Naive thymus-derived CD4-positive, alpha-beta T cell (primary cell): ENCODE results near the gene OR10G2. TPM values are rescaled to one million over a fixed set of nuclear protein-coding genes. Genes with fewer than 3 reads are reported as not detected.
"Not testable (repeated sequence)": the region's sequence is repeated elsewhere in the genome, so short reads cannot be mapped to it uniquely, and the experiment has no call there.

Experiments used
- ATAC-seq: fragments of 150-1000 bp; cut with Tn5 transposase; 2 replicates; pipeline ENCODE4 v1.10.0; 2021; ENCODE audit warnings: mild to moderate bottlenecking, moderate library complexity
- CTCF ChIA-PET: fragments of 350-600 bp; sonication (Branson Sonifier 250); formaldehyde crosslinking; loops from one replicate; lab custom pipeline; 2021; ENCODE audit warnings: antibody characterized with exemption; lab: Charles Lee
- POLR2A ChIA-PET: fragments of 350-600 bp; sonication (Branson Sonifier 250); formaldehyde crosslinking; loops from one replicate; lab custom pipeline; 2021; ENCODE audit warnings: antibody characterized with exemption, inconsistent platforms; lab: Charles Lee
- DNase-seq, 9 donors: peaks; one replicate each; pipeline versions ENCODE4 v3.0.0 to v3.0.0-alpha.2; 2020 to 2022; ENCODE audit warnings: mixed read lengths in 1 of 9
- H3K27ac ChIP-seq: one replicate; pipeline ENCODE4 v1.7.0; 2013; ENCODE audit warnings: mild to moderate bottlenecking, low read depth, low read length, moderate library complexity
- H3K27me3 ChIP-seq, 2 donors: one replicate each; pipeline ENCODE4 v1.7.0; 2013; ENCODE audit warnings: low read length in 2 of 2, mild to moderate bottlenecking in 2 of 2, moderate library complexity in 2 of 2; ENCODE audit not compliant: control insufficient read depth in 2 of 2, insufficient read depth in 2 of 2
- H3K36me3 ChIP-seq, 3 experiments: 1 replicate in 2 of 3; 2 replicates in 1 of 3; pipeline ENCODE4 v1.7.0; 2013; ENCODE audit warnings: low read length in 3 of 3, mild to moderate bottlenecking in 3 of 3, moderate library complexity in 1 of 3; ENCODE audit not compliant: insufficient read depth in 3 of 3, control insufficient read depth in 2 of 3
- H3K4me1 ChIP-seq, 2 donors: one replicate each; pipeline ENCODE4 v1.7.0; 2013; ENCODE audit warnings: low read length in 2 of 2, mild to moderate bottlenecking in 2 of 2, moderate library complexity in 1 of 2; ENCODE audit not compliant: control insufficient read depth in 2 of 2, insufficient read depth in 2 of 2
- H3K4me3 ChIP-seq: 2 replicates; pipeline ENCODE4 v1.7.0; 2013; ENCODE audit warnings: mild to moderate bottlenecking, low read length
- H3K9me3 ChIP-seq, 3 experiments: 1 replicate in 2 of 3; 2 replicates in 1 of 3; pipeline ENCODE4 v1.7.0; 2013; ENCODE audit warnings: low read length in 3 of 3; ENCODE audit not compliant: control insufficient read depth in 2 of 3
- H3K27ac Mint-ChIP-seq, 9 donors: one replicate each; pipeline ENCODE4 v1.8.0; 2020 to 2022; ENCODE audit warnings: mixed read lengths in 9 of 9, mild to moderate bottlenecking in 8 of 9, moderate library complexity in 5 of 9, inconsistent platforms in 2 of 9
- H3K27me3 Mint-ChIP-seq, 5 donors: one replicate each; pipeline ENCODE4 v1.8.0; 2021 to 2022; ENCODE audit warnings: mixed read lengths in 5 of 5, mild to moderate bottlenecking in 1 of 5
- H3K36me3 Mint-ChIP-seq, 5 donors: one replicate each; pipeline ENCODE4 v1.8.0; 2020 to 2022; ENCODE audit warnings: mixed read lengths in 5 of 5, mild to moderate bottlenecking in 3 of 5, inconsistent platforms in 1 of 5
- H3K4me1 Mint-ChIP-seq, 7 donors: one replicate each; pipeline ENCODE4 v1.8.0; 2020 to 2022; ENCODE audit warnings: mixed read lengths in 7 of 7, mild to moderate bottlenecking in 3 of 7, inconsistent platforms in 1 of 7
- H3K4me3 Mint-ChIP-seq, 10 donors: one replicate each; pipeline ENCODE4 v1.8.0; 2020 to 2022; ENCODE audit warnings: mild to moderate bottlenecking in 10 of 10, mixed read lengths in 10 of 10, moderate library complexity in 6 of 10, inconsistent platforms in 2 of 10
- H3K9me3 Mint-ChIP-seq, 11 donors: one replicate each; pipeline ENCODE4 v1.8.0; 2020 to 2022; ENCODE audit warnings: mixed read lengths in 11 of 11, mild to moderate bottlenecking in 4 of 11, inconsistent platforms in 1 of 11, moderate library complexity in 1 of 11
- intact Hi-C, 2 donors: fragments of 100-400 bp; cut with micrococcal nuclease; formaldehyde crosslinking; loops; one replicate each; pipeline ENCODE4 v1.15.1; 2023
- polyA plus RNA-seq, 2 donors: library from polyadenylated mRNA; unstranded; fragments of 300-500 nt; fragmentation: Illumina TruSeq; gene quantifications; one replicate each; pipeline ENCODE4 v1.2.3, GENCODE V29; 2021
- total RNA-seq, 6 experiments: library from RNA in 5 of 6; stranded (reverse) in 5 of 6; gene quantifications; 1 replicate in 5 of 6; 2 replicates in 1 of 6; pipeline ENCODE4 v1.2.3 and lab custom pipeline; 2021 to 2026

Gene OR10G2
- total and polyA plus RNA-seq, 7 experiments from 2014 or later = 0.28 TPM; not detected in 6

DNA sequence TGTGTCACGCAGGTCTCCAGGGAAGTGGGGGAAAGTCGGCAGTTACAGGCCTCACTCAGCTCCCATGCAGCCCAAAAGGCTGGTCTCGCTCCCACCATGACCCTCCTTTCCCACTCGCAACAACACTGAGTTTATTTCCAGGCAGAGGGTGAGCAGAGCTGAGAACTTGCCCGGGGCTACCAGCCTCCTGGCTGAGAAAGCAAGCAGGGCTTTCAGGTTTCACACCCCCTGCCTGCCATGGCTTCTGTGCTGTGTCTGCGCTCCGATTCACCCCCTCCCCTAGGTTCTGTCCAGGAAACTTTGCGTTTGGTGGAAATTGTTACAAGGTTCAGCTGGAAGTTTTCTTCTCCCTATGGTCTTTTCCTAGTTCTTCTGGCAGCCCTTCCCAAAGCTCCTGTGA, 17.1 kb downstream of the OR10G2 start:
- H3K36me3 Mint-ChIP-seq = peaks cover 0 to 5% (median 0%) of the 10 kb centered on the region in 5 donors
- Histone ChIP-seq H3K27me3 (no peaks in the 10 kb centered on the region), H3K4me3 (no peak overlapping the region), H3K9me3 (no peaks in the 10 kb centered on the region), H3K4me1 (no peaks in the 10 kb centered on the region), H3K27ac (no peak overlapping the region), H3K36me3 (no peaks in the 10 kb centered on the region)
- DNase-seq (no peak), ATAC-seq (no peak)
- POLR2A ChIA-PET = no interaction called here
- CTCF ChIA-PET = no interaction called here
- intact Hi-C loops = no loop called here
- no peak overlapping the region for H3K27ac Mint-ChIP-seq
- no peaks in the 10 kb centered on the region for H3K4me1 Mint-ChIP-seq
- no peak overlapping the region for H3K4me3 Mint-ChIP-seq
- peaks cover 0 to 4% (median 0%) of the 10 kb centered on the region in 11 donors for H3K9me3 Mint-ChIP-seq
- peaks cover 4 to 34% (median 15%) of the 10 kb centered on the region in 5 donors for H3K27me3 Mint-ChIP-seq

GRCh38 chr14:21614240-21614639, 20.5 kb downstream of the OR10G2 start:
- Mint-ChIP-seq H3K27ac (no peak overlapping the region), H3K36me3 (peaks cover 0 to 5% (median 0%) of the 10 kb centered on the region in 5 donors), H3K9me3 (peaks cover 0 to 4% (median 0%) of the 10 kb centered on the region in 11 donors), H3K4me1 (no peaks in the 10 kb centered on the region), H3K27me3 (peaks cover 0 to 30% (median 8%) of the 10 kb centered on the region in 5 donors), H3K4me3 (no peak overlapping the region)
- ChIA-PET POLR2A (no interaction called here), CTCF (no interaction called here)
- intact Hi-C loops = no loop called here
- ATAC-seq (no peak), DNase-seq (no peak)
- Histone ChIP-seq H3K36me3 (no peaks in the 10 kb centered on the region), H3K27me3 (no peaks in the 10 kb centered on the region), H3K27ac (no peak overlapping the region), H3K4me3 (no peak overlapping the region), H3K4me1 (no peaks in the 10 kb centered on the region), H3K9me3 (no peaks in the 10 kb centered on the region)

- no peaks in the 10 kb centered on the region for H3K36me3 ChIP-seq
- no peak for DNase-seq
- H3K27me3 Mint-ChIP-seq = peaks cover 0 to 31% (median 0%) of the 10 kb centered on the region in 5 donors
- no peak overlapping the region for H3K27ac ChIP-seq
- no peaks in the 10 kb centered on the region for H3K27me3 ChIP-seq
- no peaks in the 10 kb centered on the region for H3K4me1 ChIP-seq
- CTCF ChIA-PET = no interaction called here
- no peak overlapping the region for H3K4me3 Mint-ChIP-seq
- ATAC-seq = no peak
- H3K9me3 ChIP-seq = no peaks in the 10 kb centered on the region
- peaks cover 0 to 3% (median 0%) of the 10 kb centered on the region in 5 donors for H3K36me3 Mint-ChIP-seq
- H3K4me3 ChIP-seq = no peak overlapping the region
- H3K27ac Mint-ChIP-seq = no peak overlapping the region
- intact Hi-C loops = no loop called here
- no peaks in the 10 kb centered on the region for H3K4me1 Mint-ChIP-seq
- peaks cover 0 to 4% (median 0%) of the 10 kb centered on the region in 11 donors for H3K9me3 Mint-ChIP-seq
- POLR2A ChIA-PET = no interaction called here
Observed at GRCh38 chr14:21612324-21612723, 22.4 kb downstream of the OR10G2 start.

DNA sequence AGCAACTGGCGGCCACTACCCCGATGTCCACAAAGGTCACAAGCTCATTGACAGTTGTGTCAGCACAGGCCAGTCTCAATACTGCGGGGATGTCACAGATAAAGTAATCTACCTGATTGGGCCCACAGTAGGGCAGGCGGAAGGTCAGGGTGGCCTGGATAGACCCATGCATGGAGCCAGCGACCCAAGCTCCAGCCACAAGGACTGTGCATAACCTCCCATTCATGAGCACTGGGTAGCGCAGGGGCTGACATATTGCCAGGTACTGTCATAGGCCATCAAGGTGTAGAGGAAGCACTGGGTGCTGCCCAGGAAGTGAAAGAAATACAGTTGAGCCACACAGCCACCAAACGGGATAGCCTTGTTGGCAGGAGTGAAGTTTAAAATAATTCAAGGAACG, 32.6 kb downstream of the OR10G2 start:
- H3K4me3 ChIP-seq, H3K4me1 ChIP-seq, POLR2A ChIA-PET, H3K4me1 Mint-ChIP-seq, H3K4me3 Mint-ChIP-seq, H3K27ac ChIP-seq, ATAC-seq, H3K36me3 Mint-ChIP-seq, H3K27ac Mint-ChIP-seq, H3K9me3 Mint-ChIP-seq, DNase-seq, CTCF ChIA-PET, intact Hi-C loops, H3K9me3 ChIP-seq, H3K36me3 ChIP-seq, H3K27me3 ChIP-seq: not testable (repeated sequence)
- H3K27me3 Mint-ChIP-seq = peaks cover 0 to 11% (median 4%) of the 10 kb centered on the region in 5 donors

- CTCF ChIA-PET = no interaction called here
- no peaks in the 10 kb centered on the region for H3K27me3 ChIP-seq
- peaks cover 10 to 32% (median 21%) of the 10 kb centered on the region in 5 donors for H3K27me3 Mint-ChIP-seq
- peaks cover 0 to 16% (median 0%) of the 10 kb centered on the region in 3 experiments for H3K9me3 ChIP-seq
- H3K4me1 ChIP-seq = no peaks in the 10 kb centered on the region
- intact Hi-C loops = no loop called here
- peaks cover 9 to 35% (median 18%) of the 10 kb centered on the region in 11 donors for H3K9me3 Mint-ChIP-seq
- no peak overlapping the region for H3K27ac ChIP-seq
- ATAC-seq (no peak), DNase-seq (no peak)
- H3K36me3 ChIP-seq = no peaks in the 10 kb centered on the region
- peaks cover 0 to 2% (median 0%) of the 10 kb centered on the region in 7 donors for H3K4me1 Mint-ChIP-seq
- H3K4me3 Mint-ChIP-seq = no peak overlapping the region
- H3K36me3 Mint-ChIP-seq = peaks cover 2 to 14% (median 5%) of the 10 kb centered on the region in 5 donors
- no peak overlapping the region for H3K4me3 ChIP-seq
- no peak overlapping the region for H3K27ac Mint-ChIP-seq
- POLR2A ChIA-PET = no interaction called here
Observed at GRCh38 chr14:21589317-21589716, 45.4 kb downstream of the OR10G2 start.

Other genes starting within 250 kb of the OR10G2 start
- 100 to 1,000 TPM; 125 to 143 (median 133) TPM for gene CHD8, start 178.8 kb downstream of the OR10G2 start, total RNA-seq
- 10 to 100 TPM; 39.3 to 50.4 TPM for gene CHD8, start 178.8 kb downstream of the OR10G2 start, polyA plus RNA-seq
- gene RAB2B, start 158.0 kb downstream of the OR10G2 start, total RNA-seq = 10 to 100 TPM; 26.6 to 32.8 (median 30.5) TPM
- 1 to 10 TPM; 5.6 to 9.9 TPM for gene RAB2B, start 158.0 kb downstream of the OR10G2 start, polyA plus RNA-seq
- gene TOX4, start 157.7 kb downstream of the OR10G2 start, total RNA-seq = 100 to 1,000 TPM in 1 of 5 experiments, 10 to 100 TPM in 4; 78.5 to 116 (median 86.5) TPM
- gene TOX4, start 157.7 kb downstream of the OR10G2 start, polyA plus RNA-seq = 10 to 100 TPM; 70.5 to 98.3 TPM
- gene METTL3, start 123.6 kb downstream of the OR10G2 start, total RNA-seq = 100 to 1,000 TPM in 2 of 5 experiments, 10 to 100 TPM in 3; 43.6 to 108 (median 75.3) TPM
- gene METTL3, start 123.6 kb downstream of the OR10G2 start, polyA plus RNA-seq = 10 to 100 TPM; 17.6 to 26.3 TPM
- 1 to 10 TPM; 2.3 to 8.3 (median 3.9) TPM for gene SALL2, start 108.6 kb downstream of the OR10G2 start, total RNA-seq
- gene SALL2, start 108.6 kb downstream of the OR10G2 start, polyA plus RNA-seq = 1 to 10 TPM; 4.2 to 5.9 TPM
- not detected for gene OR10G3, start 54.9 kb downstream of the OR10G2 start, total RNA-seq
- not detected for gene OR10G3, start 54.9 kb downstream of the OR10G2 start, polyA plus RNA-seq
- not detected for gene OR4E2, start 18.9 kb upstream of the OR10G2 start, total RNA-seq
- not detected for gene OR4E2, start 18.9 kb upstream of the OR10G2 start, polyA plus RNA-seq
- gene OR4E1, start 38.9 kb upstream of the OR10G2 start, total RNA-seq = under 1 TPM in 4 of 5 experiments, not detected in 1; 0.07 to 0.19 (median 0.12) TPM
- not detected for gene OR4E1, start 38.9 kb upstream of the OR10G2 start, polyA plus RNA-seq